SK-N-SH treated with all-trans-retinoic acid at 6 μM for 48 hours (cell line): Measurements from ENCODE around the gene HLA-DRA.

Source experiments
- BACH2 ChIP-seq: fragments of 250-450 bp; sonication (Bioruptor Pico); IDR thresholded peaks from 2 replicates; pipeline ENCODE4 v1.9.0; 2021; ENCODE audit warnings: mild to moderate bottlenecking, borderline replicate concordance
- PPARA ChIP-seq: fragments of 250-450 bp; sonication (Bioruptor Pico); IDR thresholded peaks from 2 replicates; pipeline ENCODE4 v1.5.0; 2020; ENCODE audit warnings: mild to moderate bottlenecking, borderline replicate concordance
- RARB ChIP-seq: fragments of 250-450 bp; sonication (Bioruptor Pico); IDR thresholded peaks from 2 replicates; pipeline ENCODE4 v1.8.0; 2021; ENCODE audit warnings: mild to moderate bottlenecking, moderate library complexity
- ZFP3 ChIP-seq: fragments of 250-450 bp; sonication (Bioruptor Pico); IDR thresholded peaks from 2 replicates; pipeline ENCODE4 v1.5.0; 2020; ENCODE audit warnings: mild to moderate bottlenecking, moderate library complexity
- ZFP30 ChIP-seq: fragments of 450-650 bp; formaldehyde crosslinking; IDR thresholded peaks from 2 replicates; pipeline ENCODE4 v1.5.0; 2022; ENCODE audit warnings: mild to moderate bottlenecking, moderate library complexity
- TF ChIP-seq, protein P1 (sequence below): fragments of 250-450 bp; sonication (Bioruptor Pico); IDR thresholded peaks from 2 replicates; pipeline ENCODE4 v1.5.1; 2021; ENCODE audit warnings: mild to moderate bottlenecking, moderate library complexity
- TF ChIP-seq, protein P2 (sequence below): fragments of 250-450 bp; sonication (Bioruptor Pico); IDR thresholded peaks from 2 replicates; pipeline ENCODE4 v1.8.0; 2020; ENCODE audit warnings: mild to moderate bottlenecking, moderate library complexity, borderline replicate concordance
- TF ChIP-seq, protein P3 (sequence below): fragments of 250-450 bp; sonication (Bioruptor Pico); IDR thresholded peaks from 2 replicates; pipeline ENCODE4 v1.5.0; 2020; ENCODE audit warnings: mild to moderate bottlenecking, moderate library complexity

DNA sequence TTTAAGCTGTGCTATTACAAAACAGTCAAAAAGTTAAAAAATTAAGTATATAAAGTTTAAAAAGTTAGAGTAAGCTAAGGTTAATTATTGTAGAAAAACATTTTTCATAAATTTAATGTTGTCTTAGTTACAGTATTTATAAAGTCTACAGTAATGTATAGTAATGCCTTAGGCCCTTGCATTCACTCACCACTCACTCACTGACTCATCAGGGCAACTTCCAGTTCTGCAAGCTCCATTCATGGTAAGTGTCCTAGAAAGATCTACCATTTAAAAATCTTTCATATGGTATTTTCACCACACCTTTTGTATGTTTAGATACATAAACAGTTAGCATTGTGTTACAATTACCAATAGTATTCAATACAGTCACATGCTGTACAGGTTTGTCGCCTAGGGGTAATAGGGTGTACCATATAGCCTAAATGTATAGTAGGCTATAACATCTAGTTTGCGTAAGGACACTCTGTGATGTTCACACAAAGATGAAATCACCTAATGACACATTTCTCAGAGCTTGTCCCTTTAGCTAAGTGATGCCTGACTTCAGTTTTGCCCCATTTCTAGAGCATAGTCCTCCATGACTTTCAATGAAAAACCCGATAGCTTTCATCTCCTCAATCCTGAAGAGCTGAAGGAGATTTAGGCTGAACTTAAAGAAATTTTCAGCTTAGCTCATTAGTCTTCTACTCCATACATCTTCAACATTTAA, 14.9 kb upstream of the HLA-DRA start:
- TF ChIP-seq ZFP30 (no peak), BACH2 (CRISPR knock-in tag) (no peak), PPARA (CRISPR knock-in tag) (no peak), RARB (no peak), ZFP3 (no peak)
- TF ChIP-seq, protein P1, sequence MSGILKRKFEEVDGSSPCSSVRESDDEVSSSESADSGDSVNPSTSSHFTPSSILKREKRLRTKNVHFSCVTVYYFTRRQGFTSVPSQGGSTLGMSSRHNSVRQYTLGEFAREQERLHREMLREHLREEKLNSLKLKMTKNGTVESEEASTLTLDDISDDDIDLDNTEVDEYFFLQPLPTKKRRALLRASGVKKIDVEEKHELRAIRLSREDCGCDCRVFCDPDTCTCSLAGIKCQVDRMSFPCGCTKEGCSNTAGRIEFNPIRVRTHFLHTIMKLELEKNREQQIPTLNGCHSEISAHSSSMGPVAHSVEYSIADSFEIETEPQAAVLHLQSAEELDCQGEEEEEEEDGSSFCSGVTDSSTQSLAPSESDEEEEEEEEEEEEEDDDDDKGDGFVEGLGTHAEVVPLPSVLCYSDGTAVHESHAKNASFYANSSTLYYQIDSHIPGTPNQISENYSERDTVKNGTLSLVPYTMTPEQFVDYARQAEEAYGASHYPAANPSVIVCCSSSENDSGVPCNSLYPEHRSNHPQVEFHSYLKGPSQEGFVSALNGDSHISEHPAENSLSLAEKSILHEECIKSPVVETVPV (CRISPR knock-in tag), result no peak
- TF ChIP-seq, protein P2, sequence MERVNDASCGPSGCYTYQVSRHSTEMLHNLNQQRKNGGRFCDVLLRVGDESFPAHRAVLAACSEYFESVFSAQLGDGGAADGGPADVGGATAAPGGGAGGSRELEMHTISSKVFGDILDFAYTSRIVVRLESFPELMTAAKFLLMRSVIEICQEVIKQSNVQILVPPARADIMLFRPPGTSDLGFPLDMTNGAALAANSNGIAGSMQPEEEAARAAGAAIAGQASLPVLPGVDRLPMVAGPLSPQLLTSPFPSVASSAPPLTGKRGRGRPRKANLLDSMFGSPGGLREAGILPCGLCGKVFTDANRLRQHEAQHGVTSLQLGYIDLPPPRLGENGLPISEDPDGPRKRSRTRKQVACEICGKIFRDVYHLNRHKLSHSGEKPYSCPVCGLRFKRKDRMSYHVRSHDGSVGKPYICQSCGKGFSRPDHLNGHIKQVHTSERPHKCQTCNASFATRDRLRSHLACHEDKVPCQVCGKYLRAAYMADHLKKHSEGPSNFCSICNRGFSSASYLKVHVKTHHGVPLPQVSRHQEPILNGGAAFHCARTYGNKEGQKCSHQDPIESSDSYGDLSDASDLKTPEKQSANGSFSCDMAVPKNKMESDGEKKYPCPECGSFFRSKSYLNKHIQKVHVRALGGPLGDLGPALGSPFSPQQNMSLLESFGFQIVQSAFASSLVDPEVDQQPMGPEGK, result no peak
- TF ChIP-seq, protein P3, sequence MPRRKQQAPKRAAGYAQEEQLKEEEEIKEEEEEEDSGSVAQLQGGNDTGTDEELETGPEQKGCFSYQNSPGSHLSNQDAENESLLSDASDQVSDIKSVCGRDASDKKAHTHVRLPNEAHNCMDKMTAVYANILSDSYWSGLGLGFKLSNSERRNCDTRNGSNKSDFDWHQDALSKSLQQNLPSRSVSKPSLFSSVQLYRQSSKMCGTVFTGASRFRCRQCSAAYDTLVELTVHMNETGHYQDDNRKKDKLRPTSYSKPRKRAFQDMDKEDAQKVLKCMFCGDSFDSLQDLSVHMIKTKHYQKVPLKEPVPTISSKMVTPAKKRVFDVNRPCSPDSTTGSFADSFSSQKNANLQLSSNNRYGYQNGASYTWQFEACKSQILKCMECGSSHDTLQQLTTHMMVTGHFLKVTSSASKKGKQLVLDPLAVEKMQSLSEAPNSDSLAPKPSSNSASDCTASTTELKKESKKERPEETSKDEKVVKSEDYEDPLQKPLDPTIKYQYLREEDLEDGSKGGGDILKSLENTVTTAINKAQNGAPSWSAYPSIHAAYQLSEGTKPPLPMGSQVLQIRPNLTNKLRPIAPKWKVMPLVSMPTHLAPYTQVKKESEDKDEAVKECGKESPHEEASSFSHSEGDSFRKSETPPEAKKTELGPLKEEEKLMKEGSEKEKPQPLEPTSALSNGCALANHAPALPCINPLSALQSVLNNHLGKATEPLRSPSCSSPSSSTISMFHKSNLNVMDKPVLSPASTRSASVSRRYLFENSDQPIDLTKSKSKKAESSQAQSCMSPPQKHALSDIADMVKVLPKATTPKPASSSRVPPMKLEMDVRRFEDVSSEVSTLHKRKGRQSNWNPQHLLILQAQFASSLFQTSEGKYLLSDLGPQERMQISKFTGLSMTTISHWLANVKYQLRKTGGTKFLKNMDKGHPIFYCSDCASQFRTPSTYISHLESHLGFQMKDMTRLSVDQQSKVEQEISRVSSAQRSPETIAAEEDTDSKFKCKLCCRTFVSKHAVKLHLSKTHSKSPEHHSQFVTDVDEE, result no peak
